HCT116 (cell line): Measurements from ENCODE around the gene ATG4D. TPM values are rescaled to one million over a fixed set of nuclear protein-coding genes. Genes with fewer than 3 reads are reported as not detected.

ENCODE experiments used
- ATAC-seq: fragments of 200-7000 bp; cut with Tn5 transposase; 2 replicates; pipeline ENCODE4 v1.9.1; 2020; ENCODE audit warnings: mild to moderate bottlenecking, moderate library complexity
- BruUV-seq: library from RNA; stranded (reverse); fragments of 400-500 nt; replicated peaks from 2 replicates; lab custom pipeline; 2021; lab: Mats Ljungman, UMichigan
- CTCF ChIA-PET: fragments of 300-600 bp; sonication (Branson Sonifier 250); formaldehyde crosslinking; loops from one replicate; lab custom pipeline; 2021; ENCODE audit warnings: antibody characterized with exemption; lab: Charles Lee
- POLR2A ChIA-PET: fragments of 300-600, 350-600 bp; sonication (Branson Sonifier 250); formaldehyde crosslinking; loops from one replicate; lab custom pipeline; 2021; ENCODE audit warnings: antibody characterized with exemption; lab: Charles Lee
- RAD21 ChIA-PET, 2 experiments: fragments of 300-600 bp; sonication (Branson Sonifier 250); formaldehyde crosslinking; loops; one replicate each; lab custom pipeline; 2023; ENCODE audit warnings: low total read pairs in 2 of 2; ENCODE audit not compliant: uncharacterized antibody in 2 of 2, unreplicated experiment in 2 of 2, low non-redundant PET in 1 of 2; lab: Charles Lee
- DNase-seq: peaks from one replicate; pipeline ENCODE4 v3.0.0-alpha.2; 2010; ENCODE audit warnings: low read depth, low spot score
- H2AFZ ChIP-seq: fragments of 200-600 bp; shearing (Covaris generic), sonication (generic); 2 replicates; pipeline ENCODE4 v1.6.1; 2017; ENCODE audit warnings: low read depth, mixed run types, mixed read lengths, antibody characterized with exemption, low read length; ENCODE audit not compliant: poor library complexity, severe bottlenecking
- H3K27ac ChIP-seq: 2 replicates; pipeline ENCODE4 v1.5.1; 2012; ENCODE audit warnings: low read depth, low read length
- H3K27me3 ChIP-seq: fragments of 200-600 bp; sonication (generic); 2 replicates; pipeline ENCODE4 v1.6.1; 2016; ENCODE audit warnings: mixed run types, low read length, mixed read lengths; ENCODE audit not compliant: insufficient read depth
- H3K36me3 ChIP-seq, 2 experiments: fragments of 200-500 bp in 1 of 2; fragments of 200-600 bp in 1 of 2; sonication (Bioruptor generic) in 1 of 2; sonication (generic) in 1 of 2; 2 replicates each; pipeline versions ENCODE4 v1.5.1 to v1.6.1; 2014 to 2016; ENCODE audit warnings: low read length in 2 of 2, inconsistent platforms in 1 of 2, mixed read lengths in 1 of 2, mixed run types in 1 of 2; ENCODE audit not compliant: insufficient read depth in 2 of 2, control insufficient read depth in 1 of 2
- H3K4me1 ChIP-seq, 2 experiments: fragments of 200-600 bp in 1 of 2; sonication (generic) in 1 of 2; 2 replicates each; pipeline versions ENCODE4 v1.5.1 to v1.6.1; 2012 to 2017; ENCODE audit warnings: low read length in 2 of 2, inconsistent platforms in 1 of 2, mild to moderate bottlenecking in 1 of 2, mixed read lengths in 1 of 2, mixed run types in 1 of 2, moderate library complexity in 1 of 2; ENCODE audit not compliant: insufficient read depth in 2 of 2, control insufficient read depth in 1 of 2
- H3K4me2 ChIP-seq: fragments of 200-600 bp; sonication (generic); 2 replicates; pipeline ENCODE4 v1.6.1; 2017; ENCODE audit warnings: mixed run types, low read length, mixed read lengths
- H3K4me3 ChIP-seq, 2 experiments: fragments of 200-600 bp in 1 of 2; sonication (generic) in 1 of 2; replicated peaks in 1 of 2; 2 replicates each; pipeline ENCODE4 v1.5.1; 2011 to 2016; ENCODE audit warnings: low read length in 2 of 2, control low read depth in 1 of 2, low read depth in 1 of 2, mild to moderate bottlenecking in 1 of 2, mixed read lengths in 1 of 2, mixed run types in 1 of 2
- H3K79me2 ChIP-seq: fragments of 200-600 bp; sonication (generic); 2 replicates; pipeline ENCODE4 v1.6.1; 2017; ENCODE audit warnings: mild to moderate bottlenecking, mixed run types, low read length, moderate library complexity, mixed read lengths; ENCODE audit not compliant: insufficient read depth
- H3K9ac ChIP-seq: fragments of 200-600 bp; sonication (generic); 2 replicates; pipeline ENCODE4 v1.6.1; 2016; ENCODE audit warnings: low read length, mixed read lengths
- H3K9me2 ChIP-seq: fragments of 200-600 bp; sonication (generic), shearing (Covaris generic); 2 replicates; pipeline ENCODE4 v1.6.1; 2017; ENCODE audit warnings: mixed run types, mild to moderate bottlenecking, moderate library complexity; ENCODE audit not compliant: insufficient read depth
- H3K9me3 ChIP-seq, 2 experiments: fragments of 200-500 bp in 1 of 2; fragments of 200-600 bp in 1 of 2; sonication (Bioruptor generic) in 1 of 2; sonication (generic) in 1 of 2; 2 replicates each; pipeline ENCODE4 v1.6.1; 2014 to 2017; ENCODE audit warnings: low read length in 2 of 2, mixed read lengths in 2 of 2, inconsistent platforms in 1 of 2, low read depth in 1 of 2, mild to moderate bottlenecking in 1 of 2, mixed run types in 1 of 2, moderate library complexity in 1 of 2; ENCODE audit not compliant: control insufficient read depth in 1 of 2, insufficient read depth in 1 of 2
- H4K20me1 ChIP-seq: fragments of 200-600 bp; sonication (generic), shearing (Covaris generic); 2 replicates; pipeline ENCODE4 v1.6.1; 2017; ENCODE audit warnings: mixed run types, mild to moderate bottlenecking, moderate library complexity; ENCODE audit not compliant: insufficient read depth
- CBX3 ChIP-seq: IDR thresholded peaks from 2 replicates; pipeline ENCODE4 v1.6.1; 2012; ENCODE audit warnings: low read depth
- CEBPB ChIP-seq: IDR thresholded peaks from 2 replicates; pipeline ENCODE4 v1.6.1; 2012; ENCODE audit warnings: low read depth
- CTCF ChIP-seq, 3 experiments: fragments of 200-600 bp in 1 of 3; sonication (generic) in 1 of 3; IDR thresholded peaks in 2 of 3; conservative IDR thresholded peaks in 1 of 3; 2 replicates each; pipeline ENCODE4 v1.5.1; 2012 to 2017; ENCODE audit warnings: low read depth in 2 of 3, low read length in 2 of 3, antibody characterized with exemption in 1 of 3, borderline replicate concordance in 1 of 3, control low read depth in 1 of 3, mild to moderate bottlenecking in 1 of 3, mixed read lengths in 1 of 3, mixed run types in 1 of 3, moderate library complexity in 1 of 3; ENCODE audit not compliant: insufficient read depth in 1 of 3
- EGR1 ChIP-seq: IDR thresholded peaks from 2 replicates; pipeline ENCODE4 v1.6.1; 2012; ENCODE audit warnings: low read depth
- ELF1 ChIP-seq: IDR thresholded peaks from 2 replicates; pipeline ENCODE4 v1.6.1; 2012; ENCODE audit warnings: low read depth, borderline replicate concordance
- FOSL1 ChIP-seq: IDR thresholded peaks from 2 replicates; pipeline ENCODE4 v1.6.1; 2012; ENCODE audit warnings: low read depth
- JUND ChIP-seq: IDR thresholded peaks from 2 replicates; pipeline ENCODE4 v1.6.1; 2012
- POLR2A ChIP-seq: IDR thresholded peaks from 2 replicates; pipeline ENCODE4 v1.7.0; 2011; ENCODE audit warnings: borderline replicate concordance; ENCODE audit not compliant: insufficient read depth, insufficient read length; ENCODE audit errors: extremely low read depth
- POLR2AphosphoS5 ChIP-seq: IDR thresholded peaks from 2 replicates; pipeline ENCODE4 v1.6.1; 2011; ENCODE audit warnings: mild to moderate bottlenecking, low read depth, low read length, moderate library complexity
- REST ChIP-seq: IDR thresholded peaks from 2 replicates; pipeline ENCODE4 v1.6.1; 2012; ENCODE audit warnings: low read depth
- SIN3A ChIP-seq: IDR thresholded peaks from 2 replicates; pipeline ENCODE4 v1.6.1; 2012; ENCODE audit warnings: low read depth
- SP1 ChIP-seq: IDR thresholded peaks from 2 replicates; pipeline ENCODE4 v1.6.1; 2012; ENCODE audit warnings: low read depth
- SRF ChIP-seq: IDR thresholded peaks from 2 replicates; pipeline ENCODE4 v1.6.1; 2012; ENCODE audit warnings: low read depth
- TCF7L2 ChIP-seq: IDR thresholded peaks from 2 replicates; pipeline ENCODE4 v1.7.0; 2011; ENCODE audit warnings: borderline replicate concordance, inconsistent platforms; ENCODE audit not compliant: insufficient read depth, insufficient read length; ENCODE audit errors: extremely low read depth
- ZBTB33 ChIP-seq: IDR thresholded peaks from 2 replicates; pipeline ENCODE4 v1.6.1; 2011; ENCODE audit warnings: mild to moderate bottlenecking, low read length, moderate library complexity; ENCODE audit not compliant: insufficient replicate concordance; ENCODE audit errors: extremely low read depth
- ZFX ChIP-seq: fragments of 450-650 bp; IDR thresholded peaks from 2 replicates; pipeline ENCODE4 v1.6.1; 2017
- intact Hi-C: fragments of 100-400 bp; cut with micrococcal nuclease; formaldehyde crosslinking; loops from 2 replicates; pipeline ENCODE4 v1.10.0; 2022
- total RNA-seq: library from RNA; stranded (reverse); gene quantifications from one replicate; pipeline ENCODE4 v1.2.1, GENCODE V29; 2021; ENCODE audit not compliant: unreplicated experiment
- TF ChIP-seq, protein P1 (sequence below): IDR thresholded peaks from 2 replicates; pipeline ENCODE4 v1.6.1; 2012
- TF ChIP-seq, protein P2 (sequence below): IDR thresholded peaks from 2 replicates; pipeline ENCODE4 v1.6.1; 2012

ATG4D gene
- total RNA-seq, 1 experiment from 2014 or later: 45.4 TPM

DNA sequence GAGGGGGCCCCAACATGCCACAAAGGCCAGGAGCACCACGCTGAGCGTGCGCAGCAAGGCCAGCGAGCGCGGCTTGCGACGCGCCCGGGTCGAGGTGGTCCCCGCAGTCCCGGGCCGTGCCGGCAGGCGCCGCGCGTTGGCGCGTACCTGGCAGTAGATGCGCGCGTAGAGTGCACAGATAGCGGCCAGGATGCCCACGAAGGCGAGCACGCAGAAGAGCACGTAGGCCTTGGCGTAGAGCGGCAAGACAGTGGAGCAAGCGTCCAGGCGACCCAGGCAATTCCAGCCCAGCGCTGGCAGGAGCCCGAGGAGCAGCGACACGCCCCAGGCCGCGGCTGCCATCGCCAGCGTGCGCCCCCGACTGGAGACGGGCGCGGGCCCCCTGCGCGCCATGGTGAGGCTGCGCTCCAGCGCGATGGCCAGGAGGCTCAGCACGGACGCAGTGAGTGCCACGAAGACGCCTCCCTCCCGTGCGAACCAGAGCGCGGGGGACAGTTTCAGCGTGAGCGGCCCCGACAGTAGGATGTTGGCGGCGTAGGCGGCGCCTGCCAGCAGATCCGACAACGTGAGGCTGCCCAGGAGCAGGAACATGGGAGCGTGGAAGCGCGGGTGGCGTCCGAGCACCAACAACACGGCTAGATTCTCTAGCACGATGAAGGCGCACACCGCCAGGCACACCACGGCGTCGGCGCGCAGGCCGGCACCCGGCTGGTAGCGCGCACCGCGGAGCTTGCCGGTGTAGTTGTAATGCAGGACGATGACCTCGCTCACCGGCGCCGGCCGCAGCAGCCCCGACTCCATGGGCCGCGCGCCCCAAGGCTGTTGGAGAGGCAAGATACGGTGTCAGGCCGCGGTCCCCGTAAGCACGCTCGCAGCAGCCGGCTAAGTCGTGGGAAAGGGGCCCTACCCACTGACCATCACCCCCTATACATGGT, 29.2 kb upstream of the ATG4D start:
- Histone ChIP-seq H3K27ac (no peak overlapping the region), H3K79me2 (no peaks in the 10 kb centered on the region), H3K27me3 (no peaks in the 10 kb centered on the region), H3K4me2 (no peak overlapping the region), H3K4me3 (no peak overlapping the region), H3K36me3 (no peaks in the 10 kb centered on the region), H3K9me3 (no peaks in the 10 kb centered on the region), H3K4me1 (peaks cover 15 to 47% of the 10 kb centered on the region in 2 experiments; a peak in 3 of 4 replicates), H3K9ac (no peak overlapping the region), H4K20me1 (no peaks in the 10 kb centered on the region), H3K9me2 (no peaks in the 10 kb centered on the region), H2AFZ (no peak overlapping the region)
- ATAC-seq: no peak
- POLR2A ChIA-PET: no interaction called here
- CTCF ChIA-PET: no interaction called here
- no TSS peak for BruUV-seq
- intact Hi-C loops: no loop called here
- TF ChIP-seq POLR2A (no peak), FOSL1 (no peak), POLR2AphosphoS5 (no peak), CEBPB (no peak), ZFX (no peak), ELF1 (no peak), JUND (no peak), EGR1 (no peak), REST (no peak), ZBTB33 (no peak), SRF (no peak), SP1 (no peak), TCF7L2 (no peak), CTCF (IDR thresholded peaks at IDR 0.05 in 2 of 3, conservative IDR thresholded peaks at IDR 0.05 in 1 of 3; ENCODE audit: borderline replicate concordance in 1 of 3, insufficient read depth in 1 of 3, low read depth in 2 of 3, low read length in 2 of 3) (no peak), SIN3A (no peak), CBX3 (no peak)
- TF ChIP-seq, protein P1, sequence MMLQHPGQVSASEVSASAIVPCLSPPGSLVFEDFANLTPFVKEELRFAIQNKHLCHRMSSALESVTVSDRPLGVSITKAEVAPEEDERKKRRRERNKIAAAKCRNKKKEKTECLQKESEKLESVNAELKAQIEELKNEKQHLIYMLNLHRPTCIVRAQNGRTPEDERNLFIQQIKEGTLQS: no peak
- TF ChIP-seq, protein P2, sequence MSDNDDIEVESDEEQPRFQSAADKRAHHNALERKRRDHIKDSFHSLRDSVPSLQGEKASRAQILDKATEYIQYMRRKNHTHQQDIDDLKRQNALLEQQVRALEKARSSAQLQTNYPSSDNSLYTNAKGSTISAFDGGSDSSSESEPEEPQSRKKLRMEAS: no peak
- DNase-seq: no peak
- RAD21 ChIA-PET: no interaction called here
